Measurements from ENCODE around the gene GLIPR1. TPM values are rescaled to one million over a fixed set of nuclear protein-coding genes. Genes with fewer than 3 reads are reported as not detected.
A peak's percentile ranks its signal among the peaks of the same experiment; 100 is the strongest.
"Not testable (repeated sequence)": the region's sequence is repeated elsewhere in the genome, so short reads cannot be mapped to it uniquely, and the experiment has no call there.

GLIPR1 gene
- total RNA-seq = 12.2 TPM
- long read RNA-seq, full-length matches to known transcripts = 2 of 3 reads
- long read RNA-seq, partial matches to known transcripts = 0 of 3 reads
- long read RNA-seq, other reads (novel, unspliced or antisense) = 1 of 3 reads

GRCh38 chr12:75480469-75480949 is at the start of gene GLIPR1:
GLIPR1 (plus strand) TSS chr12:75480755; CDS start chr12:75480881, 126 bp downstream.
- ATAC-seq (peak; percentile 92), DNase-seq (ENCODE audit: missing footprints) (peak; percentile 89)
- intact Hi-C loops (cut with DNase I) = loop anchor here (1.0 kb wide), 1 partner anchor 14 kb away; no protein-coding TSS in a partner anchor

GRCh38 chr12:75432924-75433323 is 47.6 kb upstream of the GLIPR1 start:
- no peak for DNase-seq (ENCODE audit: missing footprints)
- intact Hi-C loops (cut with DNase I) = no loop called here
- no peak for ATAC-seq

DNA sequence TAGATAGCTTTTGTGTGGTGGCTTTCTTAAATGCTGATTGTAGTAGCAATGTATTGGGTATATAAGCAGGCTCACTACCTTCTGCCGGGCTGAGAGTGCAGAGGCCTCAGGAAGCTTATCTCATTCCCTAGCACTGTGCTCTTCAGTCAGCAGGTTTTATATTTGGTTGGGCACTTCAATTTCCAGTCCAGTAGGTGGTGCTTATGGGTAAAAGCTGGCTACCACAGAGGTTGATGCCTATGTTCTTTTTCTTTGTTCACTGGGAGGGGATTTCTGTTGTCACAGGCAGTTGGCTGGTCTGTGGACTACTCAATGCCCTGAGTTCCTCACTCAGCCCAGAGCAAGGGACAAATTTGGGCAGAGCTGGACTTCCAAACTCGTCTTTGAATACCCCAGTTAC is 43.0 kb upstream of the GLIPR1 start:
- DNase-seq (ENCODE audit: missing footprints) (no peak), ATAC-seq (no peak)
- intact Hi-C loops (cut with DNase I) = no loop called here

DNA sequence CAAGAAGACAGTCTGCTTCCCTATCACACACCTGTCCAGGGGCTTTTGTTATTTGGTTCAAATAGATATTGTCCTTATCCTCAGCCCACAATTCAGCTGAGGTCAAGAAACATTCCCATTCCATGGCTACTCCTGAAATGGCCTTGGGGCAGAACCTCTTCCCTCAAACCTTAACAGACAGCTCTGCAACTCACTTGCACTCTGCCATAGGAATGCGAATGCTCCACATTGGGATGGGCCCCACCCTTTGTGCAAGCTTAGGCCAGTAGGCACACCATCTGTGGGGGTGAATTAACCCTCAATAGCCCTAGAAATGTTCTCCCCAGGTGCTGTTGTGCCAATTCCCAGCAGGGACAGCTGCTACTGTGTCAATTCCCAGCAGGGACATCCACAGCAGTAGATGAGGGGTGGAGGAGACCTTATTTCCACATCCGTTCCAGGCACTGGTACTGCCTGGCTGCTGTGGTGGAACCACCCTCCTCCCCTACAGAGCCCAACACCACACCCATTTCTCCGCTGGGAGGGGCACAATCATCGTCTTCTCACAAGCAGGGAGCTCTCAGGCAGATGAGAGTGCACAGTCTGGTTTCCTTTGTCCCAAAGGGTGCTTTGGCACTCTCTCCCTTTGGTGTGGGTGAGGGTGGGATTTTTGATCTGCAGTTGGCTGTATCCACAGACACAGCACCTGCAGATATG is 42.3 kb upstream of the GLIPR1 start:
- DNase-seq (ENCODE audit: missing footprints) (no peak), ATAC-seq (no peak)
- intact Hi-C loops (cut with DNase I) = no loop called here

DNA sequence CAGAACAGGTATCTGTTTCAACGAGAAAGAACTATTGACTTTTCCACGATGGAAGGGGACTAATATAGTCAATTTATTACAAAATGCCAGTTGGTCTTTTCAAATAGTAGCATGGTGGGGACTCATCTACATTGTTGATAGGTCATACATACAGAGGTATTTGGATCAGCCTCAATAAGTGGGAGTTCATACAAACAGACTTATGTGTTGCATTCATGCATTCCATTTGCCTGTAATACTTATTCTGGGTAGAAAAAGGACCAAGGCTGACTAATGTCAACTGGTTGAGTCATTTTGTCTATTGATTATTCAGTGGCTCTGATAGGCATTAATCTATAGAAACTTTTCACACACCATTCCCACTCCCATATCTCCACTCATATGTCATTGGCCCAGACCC is 41.5 kb upstream of the GLIPR1 start:
- no peak for DNase-seq (ENCODE audit: missing footprints)
- no peak for ATAC-seq
- intact Hi-C loops (cut with DNase I) = no loop called here

DNA sequence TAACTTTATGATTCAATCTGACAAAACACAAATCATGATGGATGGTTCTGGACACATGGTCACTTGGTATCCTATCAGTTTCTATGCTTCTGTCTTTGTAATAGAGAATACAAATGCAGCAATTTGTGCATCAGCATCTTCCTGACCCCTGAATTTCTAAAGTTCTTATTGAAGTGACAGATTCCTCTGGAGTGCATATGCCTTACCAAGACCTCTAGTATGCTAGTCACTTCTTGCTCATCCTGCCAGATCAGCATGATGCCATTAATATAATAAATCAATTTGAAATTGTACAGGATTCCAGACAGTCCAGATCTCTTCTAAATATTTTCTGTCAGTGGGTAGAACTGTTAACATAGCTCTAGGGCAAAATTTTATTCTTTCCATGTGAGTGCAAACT is 40.6 kb upstream of the GLIPR1 start:
- intact Hi-C loops (cut with DNase I) = no loop called here
- ATAC-seq (no peak), DNase-seq (ENCODE audit: missing footprints) (no peak)

DNA sequence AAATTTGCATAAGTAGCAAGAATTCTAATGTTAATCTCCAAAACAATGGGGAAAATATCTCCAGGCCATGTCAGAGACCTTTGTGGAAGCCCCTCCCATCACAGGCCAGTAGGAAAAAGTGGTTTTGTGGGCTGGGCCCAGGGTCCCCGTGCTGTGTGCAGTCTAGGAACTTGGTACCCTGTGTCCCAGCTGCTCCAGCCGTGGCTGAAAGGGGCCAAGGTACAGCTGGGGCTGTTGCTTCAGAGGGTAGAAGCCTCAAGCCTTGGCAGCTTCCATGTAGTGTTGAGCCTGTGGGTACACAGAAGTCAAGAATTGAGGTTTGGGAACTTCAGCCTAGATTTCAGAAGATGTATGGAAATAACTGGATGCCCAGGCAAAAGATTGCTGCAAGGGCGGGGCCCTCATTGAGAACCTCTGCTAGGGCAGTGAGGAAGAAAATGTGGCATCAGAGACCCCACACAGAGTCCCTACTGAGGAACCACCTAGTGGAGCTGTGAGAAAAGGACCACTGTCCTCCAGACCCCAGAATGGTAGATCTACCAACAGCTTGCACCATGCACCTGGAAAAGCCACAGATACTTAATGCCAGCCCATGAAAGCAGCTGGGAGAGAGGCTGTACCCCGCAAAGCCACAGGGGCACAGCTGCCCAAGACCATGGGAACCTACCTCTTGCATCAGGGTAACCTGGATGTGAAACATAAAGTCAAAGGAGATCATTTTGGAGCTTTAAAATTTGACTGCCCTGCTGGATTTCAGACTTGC is 38.7 kb upstream of the GLIPR1 start:
- intact Hi-C loops (cut with DNase I); ATAC-seq; DNase-seq (ENCODE audit: missing footprints): not testable (repeated sequence)

- intact Hi-C loops (cut with DNase I); ATAC-seq: not testable (repeated sequence)
Measured at GRCh38 chr12:75442454-75442853, 38.1 kb upstream of the GLIPR1 start.

DNA sequence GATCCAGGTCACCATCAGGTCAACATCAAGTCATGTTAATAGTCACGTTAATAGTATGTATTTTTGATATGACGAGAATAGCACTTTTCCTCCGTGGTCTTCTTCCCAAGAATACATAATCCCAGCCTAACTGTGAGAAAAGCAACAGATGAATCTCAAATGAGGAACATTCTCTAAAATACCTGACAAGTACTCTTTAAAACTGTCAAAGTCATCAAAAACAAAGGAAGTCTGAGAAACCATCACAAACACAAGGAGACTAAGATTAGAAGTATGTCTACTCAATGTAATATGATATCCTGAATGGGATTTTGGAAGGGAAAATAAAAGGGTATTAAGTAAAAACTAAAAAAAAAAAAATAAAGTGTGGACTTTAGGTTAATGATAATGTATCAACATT is 36.8 kb upstream of the GLIPR1 start:
- DNase-seq (ENCODE audit: missing footprints) (no peak), ATAC-seq (no peak)
- intact Hi-C loops (cut with DNase I) = no loop called here

More at GRCh38 chr12:75442454-75442853, 38.1 kb upstream of the GLIPR1 start:
- not testable (repeated sequence) for DNase-seq (ENCODE audit: missing footprints)

DNA sequence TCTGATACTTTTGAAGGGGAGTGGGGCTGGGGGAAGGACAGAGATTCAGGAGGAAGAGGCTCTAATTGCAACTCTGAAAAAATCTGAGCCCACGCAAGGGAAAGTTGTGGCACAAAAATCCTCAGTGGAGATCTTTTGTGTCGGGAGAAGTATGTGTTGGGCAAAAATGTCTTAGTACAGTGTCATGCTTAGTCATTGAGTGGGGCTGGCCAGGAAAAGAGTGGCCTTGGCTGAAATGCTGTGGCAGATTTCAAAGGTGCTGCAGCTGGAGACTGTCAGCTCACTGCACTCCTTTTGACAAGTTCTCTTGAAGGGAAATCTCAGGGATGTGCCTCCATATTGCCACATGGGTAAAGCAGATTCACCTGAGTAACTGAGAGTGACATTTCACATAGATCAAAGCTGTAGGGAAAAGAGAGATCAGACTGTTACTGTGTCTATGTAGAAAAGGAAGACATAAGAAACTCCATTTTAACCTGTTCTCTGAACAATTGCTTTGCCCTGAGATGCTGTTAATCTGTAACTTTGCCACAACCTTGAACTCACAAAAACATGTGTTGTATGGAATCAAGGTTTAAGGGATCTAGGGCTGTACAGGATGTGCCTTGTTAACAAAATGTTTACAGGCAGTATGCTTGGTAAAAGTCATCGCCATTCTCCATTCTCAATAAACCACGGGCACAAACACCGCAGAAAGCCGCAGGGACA is 36.0 kb upstream of the GLIPR1 start:
- no peak for DNase-seq (ENCODE audit: missing footprints)
- intact Hi-C loops (cut with DNase I) = no loop called here
- ATAC-seq = no peak

DNA sequence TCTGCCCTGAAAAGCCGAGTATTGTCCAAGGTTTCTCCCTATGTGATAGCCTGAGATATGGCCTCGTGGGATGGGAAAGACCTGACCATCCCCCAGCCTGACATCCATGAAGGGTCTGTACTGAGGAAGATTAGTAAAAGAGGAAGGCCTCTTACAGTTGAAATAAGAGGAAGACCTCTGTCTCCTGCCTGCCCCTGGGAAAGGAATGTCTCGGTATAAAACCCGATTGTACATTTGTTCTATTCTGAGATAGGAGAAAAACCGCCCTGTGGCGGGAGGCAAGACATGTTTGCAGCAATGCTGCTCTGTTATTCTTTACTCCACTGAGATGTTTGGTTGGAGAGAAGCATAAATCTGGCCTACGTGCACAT is 35.4 kb upstream of the GLIPR1 start:
- DNase-seq (ENCODE audit: missing footprints); intact Hi-C loops (cut with DNase I); ATAC-seq: not testable (repeated sequence)

DNA sequence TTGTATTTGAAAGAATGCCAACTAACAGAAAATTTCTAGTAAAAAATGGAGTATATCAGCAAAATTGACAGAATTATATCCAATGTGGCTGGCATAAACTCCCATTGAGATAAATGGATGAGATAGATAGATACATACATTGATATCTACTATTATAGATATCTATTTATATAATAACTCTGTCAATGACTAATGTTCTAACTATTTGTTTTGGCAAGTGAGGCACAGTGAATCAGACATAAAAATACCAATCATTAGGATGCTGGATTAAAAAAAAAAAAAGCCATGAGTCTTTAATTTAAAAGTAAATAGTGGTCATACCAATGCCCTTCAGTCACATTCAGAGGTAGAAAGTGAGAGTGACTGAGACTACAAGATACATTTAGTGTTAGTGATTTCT is 33.7 kb upstream of the GLIPR1 start:
- intact Hi-C loops (cut with DNase I) = no loop called here
- DNase-seq (ENCODE audit: missing footprints) (no peak), ATAC-seq (no peak)

DNA sequence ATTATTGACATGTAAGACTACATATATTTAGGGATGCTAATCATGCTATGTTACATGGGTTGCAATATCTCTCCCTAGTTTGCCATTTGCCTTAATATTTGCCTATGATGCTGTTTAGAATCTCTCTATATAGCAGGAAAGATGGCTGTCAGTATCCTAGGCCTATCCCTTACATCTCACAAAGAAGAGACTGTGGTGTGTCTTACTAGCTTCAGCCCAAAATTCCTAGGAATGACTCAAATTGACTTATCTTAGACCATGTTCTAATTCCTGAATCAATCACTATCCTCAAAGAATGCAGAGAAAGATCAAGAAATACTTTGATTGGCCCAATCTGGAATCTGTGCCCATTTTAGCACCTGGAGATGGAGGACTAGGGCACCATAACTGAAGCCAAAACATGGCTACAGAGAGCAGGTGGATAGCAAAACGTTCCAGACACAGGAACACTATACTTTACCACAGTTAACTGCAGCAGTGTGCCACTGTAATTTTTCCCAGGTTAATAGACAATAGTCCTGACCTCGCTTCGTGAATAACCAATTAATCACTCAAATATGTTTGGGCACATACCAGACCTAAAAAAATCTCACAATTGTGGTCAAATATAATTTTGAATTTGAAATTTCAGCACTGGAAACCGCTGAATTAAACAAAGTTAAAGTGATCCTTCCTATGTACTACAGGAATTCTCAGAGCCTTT is 32.7 kb upstream of the GLIPR1 start:
- no peak for DNase-seq (ENCODE audit: missing footprints)

DNA sequence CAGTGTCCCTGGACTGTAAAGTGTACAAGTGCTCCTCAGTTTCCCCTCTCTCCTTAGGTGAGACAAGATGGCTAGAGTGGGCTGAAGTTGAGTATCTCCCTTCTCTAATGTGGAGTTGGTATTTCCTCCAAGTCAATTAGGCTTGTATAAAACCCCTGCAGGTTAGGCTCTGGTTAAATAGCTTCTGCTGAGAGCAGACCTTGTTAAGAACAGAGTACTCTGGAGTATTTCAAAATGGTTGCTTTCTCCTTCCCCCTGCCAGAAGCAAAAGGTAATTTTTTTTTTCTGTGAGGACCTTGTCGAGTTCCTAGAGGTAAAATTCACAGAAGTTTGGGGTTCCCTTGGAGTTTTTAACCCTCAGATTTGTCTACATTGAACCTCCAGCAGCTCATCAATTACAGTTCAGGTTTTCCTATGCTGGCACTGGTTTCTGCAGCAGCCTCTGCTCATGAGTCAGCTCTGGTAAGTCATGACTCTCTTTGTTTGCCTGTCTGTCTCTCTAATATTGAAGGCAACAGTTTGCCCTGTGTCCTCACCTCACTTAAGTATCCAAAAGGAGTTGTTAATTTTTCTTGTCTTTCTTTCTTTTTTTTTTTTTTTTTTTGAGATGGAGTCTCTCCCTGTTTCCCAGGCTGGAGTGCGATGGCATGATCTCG is 27.8 kb upstream of the GLIPR1 start:
- no peak for DNase-seq (ENCODE audit: missing footprints)
- intact Hi-C loops (cut with DNase I) = no loop called here
- no peak for ATAC-seq

More for the DNA sequence above, 32.7 kb upstream of the GLIPR1 start:
- ATAC-seq = no peak
- intact Hi-C loops (cut with DNase I) = no loop called here

GRCh38 chr12:75455839-75456238 is 24.7 kb upstream of the GLIPR1 start:
- peak; percentile 31 for ATAC-seq
- DNase-seq (ENCODE audit: missing footprints) = no peak
- intact Hi-C loops (cut with DNase I) = no loop called here

- ATAC-seq (no peak), DNase-seq (ENCODE audit: missing footprints) (no peak)
- intact Hi-C loops (cut with DNase I) = no loop called here
Measured at GRCh38 chr12:75457191-75457590, 23.4 kb upstream of the GLIPR1 start.

GRCh38 chr12:75457866-75458265 is 22.7 kb upstream of the GLIPR1 start:
- DNase-seq (ENCODE audit: missing footprints); intact Hi-C loops (cut with DNase I); ATAC-seq: not testable (repeated sequence)

DNA sequence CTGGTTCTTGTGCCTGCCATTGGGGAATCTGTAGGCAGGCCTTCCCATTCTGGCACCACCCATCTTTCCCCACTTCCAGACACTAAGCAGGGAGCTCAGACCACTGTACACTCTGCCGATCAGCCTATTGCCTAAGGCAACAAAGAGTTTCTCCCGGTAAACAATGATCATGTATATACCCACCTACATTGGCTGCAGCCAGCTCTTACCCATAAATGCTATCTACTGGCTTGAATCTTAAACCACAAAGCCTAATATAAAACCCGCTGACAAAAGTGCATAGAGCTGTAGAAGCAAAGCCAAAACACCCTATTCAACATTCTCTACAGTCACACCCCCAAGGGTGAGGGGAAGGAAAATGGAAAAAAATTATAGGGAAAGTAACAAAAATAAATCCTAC is 20.8 kb upstream of the GLIPR1 start:
- intact Hi-C loops (cut with DNase I) = no loop called here
- ATAC-seq (no peak), DNase-seq (ENCODE audit: missing footprints) (no peak)

Measured in Right ventricle myocardium inferior (tissue), 1 donor.